AG04449 (cell line): ENCODE results near the gene ERAP2.
"Not testable (repeated sequence)": the region's sequence is repeated elsewhere in the genome, so short reads cannot be mapped to it uniquely, and the experiment has no call there.

ENCODE experiments used
- CTCF ChIA-PET: fragments of 350-600 bp; formaldehyde crosslinking; extraction: SDS; loops from one replicate; lab custom pipeline; 2021; ENCODE audit warnings: antibody characterized with exemption; lab: Yijun Ruan, JAX
- POLR2A ChIA-PET: fragments of 400-600, 350-600 bp; formaldehyde crosslinking; extraction: SDS; loops from one replicate; lab custom pipeline; 2020; ENCODE audit warnings: antibody characterized with exemption, inconsistent platforms; lab: Yijun Ruan, JAX
- DNase-seq: peaks from one replicate; pipeline ENCODE4 v3.0.0-alpha.2; 2010; ENCODE audit warnings: low read depth, low spot score
- H3K4me3 ChIP-seq: 2 replicates; pipeline ENCODE4 v1.5.1; 2011; ENCODE audit warnings: low read depth, mild to moderate bottlenecking, control low read depth, low read length
- TF ChIP-seq, protein P1 (sequence below): IDR thresholded peaks from one replicate; pipeline ENCODE4 v1.5.1; 2011; ENCODE audit warnings: mild to moderate bottlenecking, moderate library complexity, low read length, control low read depth, inconsistent platforms; ENCODE audit not compliant: insufficient read depth; ENCODE audit errors: missing control alignments

ERAP2 gene

DNA sequence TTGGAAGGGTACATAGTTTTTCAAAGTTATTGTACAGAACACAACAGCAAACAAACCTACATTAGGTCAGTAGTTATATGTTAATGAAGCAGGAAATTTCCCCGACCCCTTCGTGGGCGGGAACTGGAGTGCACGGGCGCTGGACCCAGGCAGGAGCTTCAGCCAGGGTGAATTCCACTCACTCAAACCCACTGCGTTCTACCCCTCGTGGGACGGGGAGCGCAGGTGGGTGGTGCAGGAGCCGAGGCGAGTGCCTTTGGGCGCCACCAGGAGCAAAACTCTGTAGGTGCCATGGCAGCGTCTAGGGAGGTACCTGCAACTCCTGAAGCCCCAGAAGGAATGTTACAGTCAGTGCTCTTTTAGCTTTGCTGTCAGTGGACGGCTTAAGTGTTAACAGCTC is 39.0 kb upstream of the ERAP2 start:
- H3K4me3 ChIP-seq: no peak overlapping the region
- DNase-seq: no peak
- CTCF ChIA-PET: no interaction called here
- POLR2A ChIA-PET: no interaction called here
- TF ChIP-seq, protein P1, sequence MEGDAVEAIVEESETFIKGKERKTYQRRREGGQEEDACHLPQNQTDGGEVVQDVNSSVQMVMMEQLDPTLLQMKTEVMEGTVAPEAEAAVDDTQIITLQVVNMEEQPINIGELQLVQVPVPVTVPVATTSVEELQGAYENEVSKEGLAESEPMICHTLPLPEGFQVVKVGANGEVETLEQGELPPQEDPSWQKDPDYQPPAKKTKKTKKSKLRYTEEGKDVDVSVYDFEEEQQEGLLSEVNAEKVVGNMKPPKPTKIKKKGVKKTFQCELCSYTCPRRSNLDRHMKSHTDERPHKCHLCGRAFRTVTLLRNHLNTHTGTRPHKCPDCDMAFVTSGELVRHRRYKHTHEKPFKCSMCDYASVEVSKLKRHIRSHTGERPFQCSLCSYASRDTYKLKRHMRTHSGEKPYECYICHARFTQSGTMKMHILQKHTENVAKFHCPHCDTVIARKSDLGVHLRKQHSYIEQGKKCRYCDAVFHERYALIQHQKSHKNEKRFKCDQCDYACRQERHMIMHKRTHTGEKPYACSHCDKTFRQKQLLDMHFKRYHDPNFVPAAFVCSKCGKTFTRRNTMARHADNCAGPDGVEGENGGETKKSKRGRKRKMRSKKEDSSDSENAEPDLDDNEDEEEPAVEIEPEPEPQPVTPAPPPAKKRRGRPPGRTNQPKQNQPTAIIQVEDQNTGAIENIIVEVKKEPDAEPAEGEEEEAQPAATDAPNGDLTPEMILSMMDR: no peak

GRCh38 chr5:96838201-96839070 is 37.9 kb upstream of the ERAP2 start:
- no peak for DNase-seq
- TF ChIP-seq, protein P1: no peak
- H3K4me3 ChIP-seq: no peak overlapping the region
- POLR2A ChIA-PET: no interaction called here
- CTCF ChIA-PET: interaction anchor here (1.5 kb wide), 1 partner anchor 31 kb away, joined by 4 read pairs; no protein-coding TSS in a partner anchor

- ChIA-PET POLR2A (no interaction called here), CTCF (interaction anchor here (1.5 kb wide), 1 partner anchor 30 kb away, joined by 4 read pairs; no protein-coding TSS in a partner anchor)
- TF ChIP-seq, protein P1: no peak
- H3K4me3 ChIP-seq: no peak overlapping the region
- DNase-seq: no peak
These were observed 37.2 kb upstream of the ERAP2 start for GRCh38 chr5:96839071-96839592.

DNA sequence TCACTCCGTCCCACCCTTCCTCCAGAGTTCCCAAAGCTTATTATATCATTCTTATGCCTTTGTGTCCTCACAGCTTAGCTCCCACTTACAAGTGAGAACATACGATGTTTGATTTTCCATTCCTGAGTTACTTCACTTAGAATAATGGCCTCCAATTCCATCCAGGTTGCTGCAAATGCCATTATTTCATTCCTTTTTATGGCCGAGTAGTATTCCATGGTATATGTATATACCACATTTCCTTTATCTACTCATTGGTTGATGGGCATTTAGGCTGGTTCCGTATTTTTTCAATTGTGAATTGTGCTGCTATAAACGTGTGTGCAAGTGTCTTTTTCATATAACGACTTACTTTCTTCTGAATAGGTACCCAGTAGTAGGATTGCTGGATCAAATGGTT is 34.4 kb upstream of the ERAP2 start:
- POLR2A ChIA-PET, H3K4me3 ChIP-seq, DNase-seq, CTCF ChIA-PET: not testable (repeated sequence)

GRCh38 chr5:96843140-96843539 is 33.2 kb upstream of the ERAP2 start:
- DNase-seq: no peak
- ChIA-PET CTCF (interaction anchor here (1.7 kb wide), 1 partner anchor 25 kb away, joined by 7 read pairs; no protein-coding TSS in a partner anchor), POLR2A (no interaction called here)
- H3K4me3 ChIP-seq: no peak overlapping the region
- TF ChIP-seq, protein P1: no peak

DNA sequence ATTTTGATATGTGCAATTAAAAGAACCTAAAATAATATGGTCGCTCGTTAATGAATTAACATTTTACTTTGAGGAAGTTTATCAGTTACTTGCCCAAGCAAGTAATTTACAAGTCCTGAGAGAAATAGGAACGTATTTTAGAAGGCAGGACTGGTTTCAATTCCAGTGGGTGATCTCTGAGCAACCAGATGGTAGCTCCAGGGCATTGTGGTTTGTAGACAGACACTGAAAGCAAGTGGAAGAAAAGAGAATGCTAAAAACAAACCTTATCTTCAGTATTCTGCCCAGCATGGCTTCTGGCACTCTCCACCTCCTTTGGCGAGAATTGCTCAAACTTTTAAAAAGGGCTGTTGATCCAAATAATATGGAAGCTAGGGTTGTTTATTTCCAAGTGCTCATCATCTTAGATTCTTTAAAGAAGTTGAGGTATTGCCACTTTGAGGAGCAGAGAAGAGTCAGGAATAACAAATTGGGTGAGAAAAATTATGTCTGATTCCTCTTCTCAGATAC is 31.8 kb upstream of the ERAP2 start:
- TF ChIP-seq, protein P1: no peak
- no peak overlapping the region for H3K4me3 ChIP-seq
- DNase-seq: no peak
- POLR2A ChIA-PET: no interaction called here
- CTCF ChIA-PET: interaction anchor here (2.9 kb wide), 1 partner anchor 13 kb away, joined by 10 read pairs; no protein-coding TSS in a partner anchor
